CD4-positive, alpha-beta T cell (primary cell): ENCODE data around the gene NCAN. TPM values are rescaled to one million over a fixed set of nuclear protein-coding genes. Genes with fewer than 3 reads are reported as not detected.

Source experiments
- ATAC-seq: fragments of 200-7000 bp; cut with Tn5 transposase; one replicate; pipeline ENCODE4 v1.10.0; 2022; ENCODE audit warnings: mild to moderate bottlenecking; ENCODE audit not compliant: poor library complexity
- CTCF ChIA-PET: fragments of 350-600 bp; sonication (Branson Sonifier 250); formaldehyde crosslinking; loops from one replicate; lab custom pipeline; 2021; ENCODE audit warnings: antibody characterized with exemption, inconsistent platforms; lab: Charles Lee
- POLR2A ChIA-PET: fragments of 350-600 bp; sonication (Branson Sonifier 250); formaldehyde crosslinking; loops from one replicate; lab custom pipeline; 2021; ENCODE audit warnings: antibody characterized with exemption, inconsistent platforms; lab: Charles Lee
- DNase-seq, 14 experiments: peaks; one replicate each; pipeline ENCODE4 v3.0.0-alpha.2; 2013 to 2020; ENCODE audit warnings: mixed read lengths in 2 of 14
- H3K27ac ChIP-seq, 2 donors: one replicate each; pipeline versions ENCODE4 v1.5.1 to v1.7.0; 2013; ENCODE audit warnings: low read length in 2 of 2, low read depth in 1 of 2, mild to moderate bottlenecking in 1 of 2
- H3K27me3 ChIP-seq, 2 experiments: 1 replicate in 1 of 2; 2 replicates in 1 of 2; pipeline versions ENCODE4 v1.6.1 to v1.7.0; 2013; ENCODE audit warnings: low read length in 2 of 2, control low read depth in 1 of 2, mild to moderate bottlenecking in 1 of 2, moderate library complexity in 1 of 2; ENCODE audit not compliant: insufficient read depth in 2 of 2, control insufficient read depth in 1 of 2
- H3K36me3 ChIP-seq: one replicate; pipeline ENCODE4 v1.6.1; 2013; ENCODE audit warnings: low read length, control low read depth; ENCODE audit not compliant: insufficient read depth
- H3K4me1 ChIP-seq: one replicate; pipeline ENCODE4 v1.6.1; 2013; ENCODE audit warnings: low read length, control low read depth; ENCODE audit not compliant: insufficient read depth
- H3K4me3 ChIP-seq: one replicate; pipeline ENCODE4 v1.5.1; 2013; ENCODE audit warnings: mild to moderate bottlenecking, low read length, moderate library complexity
- H3K9me3 ChIP-seq, 2 experiments: 1 replicate in 1 of 2; 2 replicates in 1 of 2; pipeline versions ENCODE4 v1.6.1 to v1.7.0; 2013; ENCODE audit warnings: low read length in 2 of 2, mild to moderate bottlenecking in 2 of 2, control low read depth in 1 of 2, moderate library complexity in 1 of 2; ENCODE audit not compliant: control insufficient read depth in 1 of 2, insufficient read depth in 1 of 2
- H3K27ac Mint-ChIP-seq: one replicate; pipeline ENCODE4 v1.8.0; 2020; ENCODE audit warnings: mixed read lengths
- H3K27me3 Mint-ChIP-seq: one replicate; pipeline ENCODE4 v1.8.0; 2021; ENCODE audit warnings: mixed read lengths
- H3K36me3 Mint-ChIP-seq: one replicate; pipeline ENCODE4 v1.8.0; 2021; ENCODE audit warnings: low read depth, mixed read lengths
- H3K4me1 Mint-ChIP-seq: one replicate; pipeline ENCODE4 v1.8.0; 2021; ENCODE audit warnings: low read depth, mixed read lengths
- H3K4me3 Mint-ChIP-seq: one replicate; pipeline ENCODE4 v1.8.0; 2020; ENCODE audit warnings: mild to moderate bottlenecking, mixed read lengths
- H3K9me3 Mint-ChIP-seq: one replicate; pipeline ENCODE4 v1.8.0; 2020; ENCODE audit warnings: mixed read lengths
- CTCF ChIP-seq: fragments of 200-600 bp; IDR thresholded peaks from one replicate; pipeline ENCODE4 v1.8.0; 2022; ENCODE audit warnings: antibody characterized with exemption, mild to moderate bottlenecking
- intact Hi-C, 2 experiments: fragments of 100-400 bp; cut with DNase I in 1 of 2; cut with micrococcal nuclease in 1 of 2; formaldehyde crosslinking; loops; one replicate each; pipeline versions ENCODE4 v1.15.1 to v1.9.0; 2023 to 2025; cut with DNase I, micrococcal nuclease
- total RNA-seq, 174 experiments: library from RNA in 2 of 174; stranded (reverse) in 2 of 174; gene quantifications; one replicate each; pipeline ENCODE4 v1.2.3 and lab custom pipeline; 2021 to 2026

NCAN gene
- total RNA-seq, 2 experiments from 2014 or later, result not detected

GRCh38 chr19:19223060-19223459 is 11.3 kb downstream of the NCAN start:
- ATAC-seq (no peak), DNase-seq (no peak)
- Mint-ChIP-seq H3K36me3 (no peaks in the 10 kb centered on the region), H3K27me3 (peaks cover 14% of the 10 kb centered on the region), H3K9me3 (no peaks in the 10 kb centered on the region), H3K4me1 (no peaks in the 10 kb centered on the region), H3K4me3 (no peak overlapping the region), H3K27ac (no peak overlapping the region)
- Histone ChIP-seq H3K4me1 (peaks cover 11% of the 10 kb centered on the region), H3K9me3 (peaks cover 0 to 4% of the 10 kb centered on the region in 2 experiments), H3K27ac (no peak overlapping the region), H3K4me3 (no peak overlapping the region), H3K36me3 (no peaks in the 10 kb centered on the region), H3K27me3 (peaks cover 7 to 9% of the 10 kb centered on the region in 2 experiments)
- no peak for TF ChIP-seq CTCF
- CTCF ChIA-PET, result no interaction called here
- POLR2A ChIA-PET, result no interaction called here
- intact Hi-C loops, result no loop called here

GRCh38 chr19:19223636-19224035 is 11.9 kb downstream of the NCAN start:
- ATAC-seq, result no peak
- H3K36me3 ChIP-seq, result no peaks in the 10 kb centered on the region
- no peak for DNase-seq
- H3K27ac Mint-ChIP-seq, result no peak overlapping the region
- H3K27me3 Mint-ChIP-seq, result peaks cover 20% of the 10 kb centered on the region
- peaks cover 0 to 4% of the 10 kb centered on the region in 2 experiments for H3K9me3 ChIP-seq
- no peaks in the 10 kb centered on the region for H3K36me3 Mint-ChIP-seq
- peaks cover 7 to 9% of the 10 kb centered on the region in 2 experiments for H3K27me3 ChIP-seq
- no peaks in the 10 kb centered on the region for H3K4me1 Mint-ChIP-seq
- intact Hi-C loops, result no loop called here
- no peak for TF ChIP-seq CTCF
- no peaks in the 10 kb centered on the region for H3K9me3 Mint-ChIP-seq
- no peak overlapping the region for H3K4me3 Mint-ChIP-seq
- H3K4me3 ChIP-seq, result no peak overlapping the region
- peaks cover 11% of the 10 kb centered on the region for H3K4me1 ChIP-seq
- CTCF ChIA-PET, result interaction anchor here (2.7 kb wide), 1 partner anchor 78 kb away, joined by 15 read pairs; no protein-coding TSS in a partner anchor
- POLR2A ChIA-PET, result interaction anchor here (1.0 kb wide), 1 partner anchor 20 kb away, joined by 3 read pairs; the partner anchor contains the start of gene NR2C2AP
- H3K27ac ChIP-seq, result no peak overlapping the region

- H3K27ac Mint-ChIP-seq, result no peak overlapping the region
- DNase-seq (no peak), ATAC-seq (no peak)
- Histone ChIP-seq H3K9me3 (peaks cover 0 to 4% of the 10 kb centered on the region in 2 experiments), H3K27ac (no peak overlapping the region), H3K4me1 (peaks cover 11% of the 10 kb centered on the region), H3K36me3 (no peaks in the 10 kb centered on the region), H3K4me3 (peak overlapping the region; percentile 14), H3K27me3 (peaks cover 7 to 9% of the 10 kb centered on the region in 2 experiments)
- peaks cover 22% of the 10 kb centered on the region for H3K27me3 Mint-ChIP-seq
- CTCF ChIA-PET, result interaction anchor here (0.6 to 2.7 kb wide), 5 partner anchors 10 to 78 kb away, joined by 3 to 15 read pairs (median 4); partner anchors contain the start of genes BORCS8, NR2C2AP and RFXANK
- H3K36me3 Mint-ChIP-seq, result no peaks in the 10 kb centered on the region
- no peak for TF ChIP-seq CTCF
- no peaks in the 10 kb centered on the region for H3K4me1 Mint-ChIP-seq
- POLR2A ChIA-PET, result interaction anchor here (0.9 to 1.0 kb wide), 2 partner anchors 21 to 32 kb away, joined by 3 to 5 read pairs; partner anchors contain the start of genes BORCS8, NR2C2AP and RFXANK
- H3K9me3 Mint-ChIP-seq, result no peaks in the 10 kb centered on the region
- H3K4me3 Mint-ChIP-seq, result peak overlapping the region; percentile 38
- intact Hi-C loops, result no loop called here
Observed at GRCh38 chr19:19224150-19224851, 12.5 kb downstream of the NCAN start.
